Uterus (tissue), 4 donors: ENCODE measurements around the gene ITPRIPL1. TPM values are rescaled to one million over a fixed set of nuclear protein-coding genes. Genes with fewer than 3 reads are reported as not detected.

Source experiments
- DNase-seq, 2 donors: peaks; one replicate each; pipeline ENCODE4 v3.0.0-alpha.2; 2019 to 2020
- H3K27ac ChIP-seq, 2 donors: fragments of 200-600 bp; sonication (generic); 1 replicate in 1 of 2; 2 replicates in 1 of 2; pipeline ENCODE4 v1.5.1; 2016 to 2018
- H3K27me3 ChIP-seq, 2 donors: fragments of 200-600 bp; sonication (generic); one replicate each; pipeline ENCODE4 v1.5.1; 2018 to 2019; ENCODE audit warnings: control low read depth in 1 of 2
- H3K36me3 ChIP-seq, 2 donors: fragments of 200-600 bp; sonication (generic); one replicate each; pipeline ENCODE4 v1.5.1; 2019; ENCODE audit warnings: control low read depth in 1 of 2
- H3K4me1 ChIP-seq, 2 donors: fragments of 200-600 bp; sonication (generic); one replicate each; pipeline ENCODE4 v1.5.1; 2018 to 2019; ENCODE audit warnings: control low read depth in 1 of 2
- H3K4me3 ChIP-seq, 2 donors: fragments of 200-600 bp; sonication (generic); 1 replicate in 1 of 2; 2 replicates in 1 of 2; pipeline ENCODE4 v1.5.1; 2018 to 2019; ENCODE audit warnings: mild to moderate bottlenecking in 1 of 2
- H3K9me3 ChIP-seq, 2 donors: fragments of 200-600 bp; sonication (generic); one replicate each; pipeline ENCODE4 v1.5.1; 2019; ENCODE audit warnings: control low read depth in 1 of 2
- POLR2A ChIP-seq, 2 donors: fragments of 450-650 bp; IDR thresholded peaks; one replicate each; pipeline ENCODE4 v1.6.1; 2016; ENCODE audit warnings: antibody characterized with exemption in 2 of 2, mild to moderate bottlenecking in 1 of 2, moderate library complexity in 1 of 2
- intact Hi-C: fragments of 100-400 bp; cut with DNase I; formaldehyde crosslinking; loops from one replicate; pipeline ENCODE4 v1.15.1; 2023; ENCODE audit warnings: low total_unique reads
- total RNA-seq, 4 donors: library from RNA; depleted of rRNA in 3 of 4; stranded (reverse); fragments of >200 nt in 3 of 4; gene quantifications; one replicate each; pipeline versions ENCODE4 v1.1.0 to v1.2.4, GENCODE V29; 2014 to 2023
- TF ChIP-seq, protein P1 (sequence below), 4 experiments: fragments of 200-600 bp in 2 of 4; fragments of 450-650 bp in 2 of 4; sonication (generic) in 2 of 4; IDR thresholded peaks; one replicate each; pipeline ENCODE4 v1.5.1; 2016 to 2019; ENCODE audit warnings: antibody characterized with exemption in 4 of 4, mild to moderate bottlenecking in 2 of 4, moderate library complexity in 1 of 4
- donor health status: DM: yes; HTN: yes; CAD: no.

The ITPRIPL1 gene
- total RNA-seq, 4 donors from 2014 or later, result 1.5 to 14.1 (median 7.3) TPM; not detected in 1

- no peak overlapping the region for H3K27ac ChIP-seq
- peaks cover 2 to 15% of the 10 kb centered on the region in 2 donors for H3K27me3 ChIP-seq
- intact Hi-C loops, result no loop called here
- H3K36me3 ChIP-seq, result no peaks in the 10 kb centered on the region
- no peaks in the 10 kb centered on the region for H3K9me3 ChIP-seq
- TF ChIP-seq, protein P1, sequence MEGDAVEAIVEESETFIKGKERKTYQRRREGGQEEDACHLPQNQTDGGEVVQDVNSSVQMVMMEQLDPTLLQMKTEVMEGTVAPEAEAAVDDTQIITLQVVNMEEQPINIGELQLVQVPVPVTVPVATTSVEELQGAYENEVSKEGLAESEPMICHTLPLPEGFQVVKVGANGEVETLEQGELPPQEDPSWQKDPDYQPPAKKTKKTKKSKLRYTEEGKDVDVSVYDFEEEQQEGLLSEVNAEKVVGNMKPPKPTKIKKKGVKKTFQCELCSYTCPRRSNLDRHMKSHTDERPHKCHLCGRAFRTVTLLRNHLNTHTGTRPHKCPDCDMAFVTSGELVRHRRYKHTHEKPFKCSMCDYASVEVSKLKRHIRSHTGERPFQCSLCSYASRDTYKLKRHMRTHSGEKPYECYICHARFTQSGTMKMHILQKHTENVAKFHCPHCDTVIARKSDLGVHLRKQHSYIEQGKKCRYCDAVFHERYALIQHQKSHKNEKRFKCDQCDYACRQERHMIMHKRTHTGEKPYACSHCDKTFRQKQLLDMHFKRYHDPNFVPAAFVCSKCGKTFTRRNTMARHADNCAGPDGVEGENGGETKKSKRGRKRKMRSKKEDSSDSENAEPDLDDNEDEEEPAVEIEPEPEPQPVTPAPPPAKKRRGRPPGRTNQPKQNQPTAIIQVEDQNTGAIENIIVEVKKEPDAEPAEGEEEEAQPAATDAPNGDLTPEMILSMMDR (IDR thresholded peaks at IDR 0.05), result no peak
- no peak for TF ChIP-seq POLR2A (IDR thresholded peaks at IDR 0.05)
- H3K4me3 ChIP-seq, result no peak overlapping the region
- no peaks in the 10 kb centered on the region for H3K4me1 ChIP-seq
- no peak for DNase-seq
Measured at GRCh38 chr2:96323849-96324248, 1.3 kb upstream of the ITPRIPL1 start.

DNA sequence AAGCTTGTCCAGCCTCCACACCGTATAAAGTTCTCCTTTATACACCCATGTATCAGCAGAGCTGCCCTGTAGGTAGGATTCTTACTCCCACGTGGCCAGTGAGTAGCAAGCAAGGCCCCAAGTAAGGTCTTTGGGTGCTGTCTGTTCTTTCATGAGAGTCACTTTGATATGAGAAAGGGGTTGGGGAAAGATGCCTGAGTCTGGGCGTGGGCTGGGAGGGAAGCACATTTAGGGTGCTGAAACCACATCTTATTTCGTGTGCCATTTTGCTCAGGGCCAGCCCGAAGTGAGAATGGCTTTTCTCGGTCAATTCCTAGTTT is 436 bp upstream of the ITPRIPL1 start:
- Histone ChIP-seq H3K9me3 (no peaks in the 10 kb centered on the region), H3K4me3 (no peak overlapping the region), H3K27me3 (peaks cover 2 to 7% of the 10 kb centered on the region in 2 donors), H3K36me3 (no peaks in the 10 kb centered on the region), H3K4me1 (no peaks in the 10 kb centered on the region), H3K27ac (peak overlapping the region in 1 of 2 donors; percentile 25)
- intact Hi-C loops, result no loop called here
- no peak for DNase-seq
- TF ChIP-seq, protein P1 (IDR thresholded peaks at IDR 0.05), result no peak
- TF ChIP-seq POLR2A (IDR thresholded peaks at IDR 0.05), result no peak

DNA sequence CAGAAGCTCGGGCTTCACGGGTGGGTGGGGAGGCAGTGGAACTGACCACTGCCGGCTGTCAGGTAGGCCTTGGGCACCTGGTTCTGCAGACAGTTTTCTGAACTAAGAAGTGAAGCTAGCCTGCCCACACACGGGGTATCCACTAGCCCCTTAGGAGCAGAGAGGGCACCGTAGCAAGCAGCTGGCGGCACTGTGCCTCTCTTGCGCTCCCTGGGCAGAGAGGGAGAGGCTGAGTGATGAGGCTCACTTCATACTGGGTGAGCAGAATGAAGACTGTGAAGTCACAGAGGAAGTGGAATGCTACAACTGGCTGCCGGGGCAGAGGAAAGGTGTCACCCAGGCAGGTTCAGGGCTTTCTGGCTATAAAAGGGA is 753 bp downstream of the ITPRIPL1 start:
- peak overlapping the region in 1 of 2 donors; percentile 25 for H3K27ac ChIP-seq
- H3K36me3 ChIP-seq, result no peaks in the 10 kb centered on the region
- intact Hi-C loops, result no loop called here
- no peak for DNase-seq
- no peak for TF ChIP-seq POLR2A (IDR thresholded peaks at IDR 0.05)
- TF ChIP-seq, protein P1 (IDR thresholded peaks at IDR 0.05), result no peak
- H3K4me1 ChIP-seq, result no peaks in the 10 kb centered on the region
- peak overlapping the region in 1 of 2 donors; percentile 34 for H3K4me3 ChIP-seq
- H3K27me3 ChIP-seq, result peaks cover 2 to 4% of the 10 kb centered on the region in 2 donors
- no peaks in the 10 kb centered on the region for H3K9me3 ChIP-seq

- no peaks in the 10 kb centered on the region for H3K9me3 ChIP-seq
- no peaks in the 10 kb centered on the region for H3K36me3 ChIP-seq
- no peaks in the 10 kb centered on the region for H3K4me1 ChIP-seq
- no peak overlapping the region for H3K27ac ChIP-seq
- intact Hi-C loops, result no loop called here
- peaks cover 2 to 4% of the 10 kb centered on the region in 2 donors for H3K27me3 ChIP-seq
- TF ChIP-seq POLR2A (IDR thresholded peaks at IDR 0.05), result no peak
- TF ChIP-seq, protein P1 (IDR thresholded peaks at IDR 0.05), result no peak
- DNase-seq, result no peak
- H3K4me3 ChIP-seq, result no peak overlapping the region
Measured at GRCh38 chr2:96326564-96326963, 1.4 kb downstream of the ITPRIPL1 start.

DNA sequence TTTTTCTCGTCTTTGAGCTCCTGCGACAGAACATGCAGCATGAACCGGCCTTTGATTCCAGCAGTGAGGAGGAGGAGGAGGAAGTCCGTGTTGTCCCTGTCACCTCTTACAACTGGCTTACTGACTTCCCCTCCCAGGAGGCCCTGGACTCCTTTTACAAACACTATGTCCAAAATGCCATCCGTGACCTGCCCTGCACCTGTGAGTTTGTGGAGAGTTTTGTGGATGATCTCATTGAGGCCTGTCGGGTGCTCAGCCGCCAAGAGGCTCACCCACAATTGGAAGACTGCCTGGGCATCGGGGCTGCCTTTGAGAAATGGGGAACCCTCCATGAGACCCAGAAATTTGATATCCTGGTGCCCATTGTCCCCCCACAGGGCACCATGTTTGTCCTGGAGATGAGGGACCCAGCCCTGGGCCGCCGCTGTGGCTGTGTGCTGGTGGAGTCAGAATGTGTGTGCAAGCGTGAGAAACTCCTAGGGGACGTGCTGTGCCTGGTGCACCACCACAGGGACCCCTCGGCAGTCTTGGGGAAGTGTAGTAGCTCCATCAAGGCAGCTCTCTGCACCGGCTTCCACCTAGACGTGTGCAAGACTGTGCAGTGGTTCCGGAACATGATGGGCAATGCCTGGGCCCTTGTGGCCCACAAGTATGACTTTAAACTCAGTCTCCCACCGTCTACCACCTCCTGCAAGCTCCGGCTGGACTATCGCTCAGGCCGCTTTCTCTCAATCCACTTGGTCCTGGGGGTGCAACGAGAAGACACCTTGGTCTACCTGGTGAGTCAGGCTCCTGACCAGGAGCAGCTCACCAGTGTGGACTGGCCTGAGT is 2.1 kb downstream of the ITPRIPL1 start:
- TF ChIP-seq, protein P1 (IDR thresholded peaks at IDR 0.05), result no peak
- TF ChIP-seq POLR2A (IDR thresholded peaks at IDR 0.05), result no peak
- Histone ChIP-seq H3K4me1 (no peaks in the 10 kb centered on the region), H3K36me3 (no peaks in the 10 kb centered on the region), H3K4me3 (no peak overlapping the region), H3K27ac (no peak overlapping the region), H3K27me3 (peaks cover 2 to 4% of the 10 kb centered on the region in 2 donors), H3K9me3 (no peaks in the 10 kb centered on the region)
- intact Hi-C loops, result no loop called here
- no peak for DNase-seq
